Effector memory CD8-positive, alpha-beta T cell (primary cell): ENCODE results near the gene AATF.

Experiments used
- ATAC-seq: fragments of 150-1000 bp; cut with Tn5 transposase; replicated peaks from 2 replicates; pipeline ENCODE4 v1.10.0; 2021; ENCODE audit warnings: mild to moderate bottlenecking, moderate library complexity
- DNase-seq, 3 experiments: peaks; one replicate each; pipeline ENCODE4 v3.0.0; 2021
- H3K27ac Mint-ChIP-seq, 2 donors: one replicate each; pipeline ENCODE4 v1.8.0; 2022; ENCODE audit warnings: mild to moderate bottlenecking in 2 of 2, mixed read lengths in 2 of 2, moderate library complexity in 2 of 2
- H3K27me3 Mint-ChIP-seq, 2 donors: one replicate each; pipeline ENCODE4 v1.8.0; 2022; ENCODE audit warnings: mixed read lengths in 2 of 2
- H3K36me3 Mint-ChIP-seq: one replicate; pipeline ENCODE4 v1.8.0; 2022; ENCODE audit warnings: mild to moderate bottlenecking, moderate library complexity, mixed read lengths; ENCODE audit not compliant: insufficient read depth
- H3K4me1 Mint-ChIP-seq, 2 donors: one replicate each; pipeline ENCODE4 v1.8.0; 2022; ENCODE audit warnings: low read depth in 2 of 2, mixed read lengths in 2 of 2
- H3K4me3 Mint-ChIP-seq, 2 donors: one replicate each; pipeline ENCODE4 v1.8.0; 2022; ENCODE audit warnings: mild to moderate bottlenecking in 2 of 2, mixed read lengths in 2 of 2, moderate library complexity in 2 of 2
- H3K9me3 Mint-ChIP-seq, 2 donors: one replicate each; pipeline ENCODE4 v1.8.0; 2022; ENCODE audit warnings: mixed read lengths in 2 of 2
- total RNA-seq, 9 experiments: gene quantifications; one replicate each; lab custom pipeline; 2026; lab: John Stamatoyannopoulos, UW

The AATF gene
- 91.2 to 207 (median 128) reads per million in 9 experiments for total RNA-seq

- peaks cover 29% of the 10 kb centered on the region for H3K36me3 Mint-ChIP-seq
- H3K9me3 Mint-ChIP-seq: no peaks in the 10 kb centered on the region
- H3K27ac Mint-ChIP-seq: peak within 1 kb of the TSS; percentile 95 to 96
- ATAC-seq: peak; percentile 95
- H3K27me3 Mint-ChIP-seq: peaks cover 32 to 38% of the 10 kb centered on the region in 2 donors
- H3K4me1 Mint-ChIP-seq: peaks cover 42 to 47% of the 10 kb centered on the region in 2 donors
- H3K4me3 Mint-ChIP-seq: peak within 1 kb of the TSS; percentile 91 to 95
- DNase-seq: peak; percentile 96 to 97 (median 97)
Observed at GRCh38 chr17:36948717-36949460, at the start of gene AATF. AATF (plus strand) TSS chr17:36948954; CDS start chr17:36949126, 172 bp downstream.

GRCh38 chr17:36899250-36900159 is 49.2 kb upstream of the AATF start:
- DNase-seq: no peak
- Mint-ChIP-seq H3K4me3 (no peak overlapping the region), H3K27me3 (peaks cover 38 to 59% of the 10 kb centered on the region in 2 donors), H3K9me3 (no peaks in the 10 kb centered on the region), H3K4me1 (no peaks in the 10 kb centered on the region), H3K36me3 (no peaks in the 10 kb centered on the region), H3K27ac (no peak overlapping the region)
- no peak for ATAC-seq

- H3K27me3 Mint-ChIP-seq: peaks cover 37 to 56% of the 10 kb centered on the region in 2 donors
- H3K4me3 Mint-ChIP-seq: no peak overlapping the region
- ATAC-seq (no peak), DNase-seq (no peak)
- H3K36me3 Mint-ChIP-seq: no peaks in the 10 kb centered on the region
- no peaks in the 10 kb centered on the region for H3K4me1 Mint-ChIP-seq
- no peaks in the 10 kb centered on the region for H3K9me3 Mint-ChIP-seq
- no peak overlapping the region for H3K27ac Mint-ChIP-seq
Observed at GRCh38 chr17:36900160-36900512, 48.6 kb upstream of the AATF start.

- Mint-ChIP-seq H3K9me3 (no peaks in the 10 kb centered on the region), H3K27me3 (peaks cover 46 to 56% of the 10 kb centered on the region in 2 donors), H3K4me3 (no peak overlapping the region), H3K27ac (no peak overlapping the region), H3K36me3 (no peaks in the 10 kb centered on the region), H3K4me1 (no peaks in the 10 kb centered on the region)
- ATAC-seq (no peak), DNase-seq (no peak)
Observed at GRCh38 chr17:36901506-36901905, 47.2 kb upstream of the AATF start.

GRCh38 chr17:36907407-36907806 is 41.3 kb upstream of the AATF start:
- Mint-ChIP-seq H3K27me3 (peaks cover 64 to 76% of the 10 kb centered on the region in 2 donors), H3K9me3 (no peaks in the 10 kb centered on the region), H3K36me3 (no peaks in the 10 kb centered on the region), H3K4me1 (peaks cover 0 to 1% of the 10 kb centered on the region in 2 donors), H3K4me3 (no peak overlapping the region), H3K27ac (no peak overlapping the region)
- DNase-seq (no peak), ATAC-seq (no peak)

GRCh38 chr17:36910513-36910912 is 38.2 kb upstream of the AATF start:
- Mint-ChIP-seq H3K27me3 (peaks cover 48 to 79% of the 10 kb centered on the region in 2 donors), H3K9me3 (no peaks in the 10 kb centered on the region), H3K4me1 (peaks cover 0 to 1% of the 10 kb centered on the region in 2 donors), H3K4me3 (no peak overlapping the region), H3K27ac (no peak overlapping the region), H3K36me3 (peaks cover 3% of the 10 kb centered on the region)
- ATAC-seq (no peak), DNase-seq (no peak)

- H3K36me3 Mint-ChIP-seq: peaks cover 3% of the 10 kb centered on the region
- no peak for ATAC-seq
- no peaks in the 10 kb centered on the region for H3K9me3 Mint-ChIP-seq
- no peak overlapping the region for H3K4me3 Mint-ChIP-seq
- peaks cover 0 to 1% of the 10 kb centered on the region in 2 donors for H3K4me1 Mint-ChIP-seq
- no peak overlapping the region for H3K27ac Mint-ChIP-seq
- no peak for DNase-seq
- H3K27me3 Mint-ChIP-seq: peaks cover 43 to 79% of the 10 kb centered on the region in 2 donors
Observed at GRCh38 chr17:36911001-36911400, 37.8 kb upstream of the AATF start.

- H3K4me3 Mint-ChIP-seq: no peak overlapping the region
- no peak for ATAC-seq
- H3K27ac Mint-ChIP-seq: no peak overlapping the region
- peaks cover 28 to 75% of the 10 kb centered on the region in 2 donors for H3K27me3 Mint-ChIP-seq
- peaks cover 0 to 1% of the 10 kb centered on the region in 2 donors for H3K4me1 Mint-ChIP-seq
- no peak for DNase-seq
- H3K9me3 Mint-ChIP-seq: no peaks in the 10 kb centered on the region
- H3K36me3 Mint-ChIP-seq: peaks cover 6% of the 10 kb centered on the region
Observed at GRCh38 chr17:36913132-36913531, 35.6 kb upstream of the AATF start.

- no peak for ATAC-seq
- no peak for DNase-seq
- Mint-ChIP-seq H3K9me3 (no peaks in the 10 kb centered on the region), H3K27me3 (peaks cover 39 to 77% of the 10 kb centered on the region in 2 donors), H3K4me1 (no peaks in the 10 kb centered on the region), H3K4me3 (no peak overlapping the region), H3K36me3 (peaks cover 6% of the 10 kb centered on the region), H3K27ac (no peak overlapping the region)
Observed at GRCh38 chr17:36918211-36918691, 30.5 kb upstream of the AATF start.

GRCh38 chr17:36919407-36919968 is 29.3 kb upstream of the AATF start:
- H3K27me3 Mint-ChIP-seq: peaks cover 41 to 85% of the 10 kb centered on the region in 2 donors
- no peaks in the 10 kb centered on the region for H3K4me1 Mint-ChIP-seq
- H3K27ac Mint-ChIP-seq: no peak overlapping the region
- no peak overlapping the region for H3K4me3 Mint-ChIP-seq
- no peak for ATAC-seq
- H3K36me3 Mint-ChIP-seq: peaks cover 5% of the 10 kb centered on the region
- DNase-seq: no peak
- no peaks in the 10 kb centered on the region for H3K9me3 Mint-ChIP-seq

- H3K4me1 Mint-ChIP-seq: no peaks in the 10 kb centered on the region
- H3K27me3 Mint-ChIP-seq: peaks cover 41 to 90% of the 10 kb centered on the region in 2 donors
- H3K27ac Mint-ChIP-seq: no peak overlapping the region
- no peak overlapping the region for H3K4me3 Mint-ChIP-seq
- peaks cover 5% of the 10 kb centered on the region for H3K36me3 Mint-ChIP-seq
- no peak for DNase-seq
- ATAC-seq: no peak
- H3K9me3 Mint-ChIP-seq: no peaks in the 10 kb centered on the region
Observed at GRCh38 chr17:36920032-36921005, 28.4 kb upstream of the AATF start.

GRCh38 chr17:36921095-36921851 is 27.5 kb upstream of the AATF start:
- no peak for DNase-seq
- H3K36me3 Mint-ChIP-seq: peaks cover 5% of the 10 kb centered on the region
- peak; percentile 29 for ATAC-seq
- no peak overlapping the region for H3K4me3 Mint-ChIP-seq
- H3K4me1 Mint-ChIP-seq: no peaks in the 10 kb centered on the region
- no peaks in the 10 kb centered on the region for H3K9me3 Mint-ChIP-seq
- peaks cover 41 to 89% of the 10 kb centered on the region in 2 donors for H3K27me3 Mint-ChIP-seq
- no peak overlapping the region for H3K27ac Mint-ChIP-seq
